Keratinocyte (primary cell): ENCODE data around the gene CCNB1IP1.

ENCODE experiments used
- EZH2 ChIP-seq: IDR thresholded peaks from one replicate; pipeline ENCODE4 v1.6.1; 2012; ENCODE audit warnings: inconsistent platforms, mild to moderate bottlenecking, low read length, moderate library complexity
- TF ChIP-seq, protein P1 (sequence below), 3 experiments: IDR thresholded peaks in 1 of 3; conservative IDR thresholded peaks in 1 of 3; optimal IDR thresholded peaks in 1 of 3; 2 replicates in 2 of 3; 3 replicates in 1 of 3; pipeline versions ENCODE3 to v1.5.1; 2011; ENCODE audit warnings: low read length in 3 of 3, mild to moderate bottlenecking in 3 of 3, moderate library complexity in 2 of 3, control low read depth in 1 of 3, inconsistent platforms in 1 of 3; ENCODE audit not compliant: insufficient read depth in 2 of 3; ENCODE audit errors: extremely low read depth in 1 of 3

DNA sequence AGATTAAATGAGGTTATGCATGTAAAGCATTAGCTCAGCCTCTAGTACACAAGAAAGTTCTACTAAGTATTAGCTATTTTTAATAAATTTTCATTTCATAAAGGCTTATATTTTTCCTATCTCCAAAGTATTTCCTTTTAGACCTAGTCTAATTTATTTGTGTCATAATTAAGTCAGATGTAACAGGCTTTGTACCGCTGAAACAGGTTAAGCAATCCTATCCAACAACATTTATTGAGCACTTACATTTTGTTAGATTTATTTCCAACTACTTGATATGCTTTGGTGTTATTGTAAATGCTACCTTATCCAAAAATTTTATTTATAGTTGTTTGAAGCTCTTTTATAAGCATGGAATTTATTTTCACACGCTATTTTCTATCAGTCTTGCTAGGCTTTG, 8.6 kb upstream of the CCNB1IP1 start:
- TF ChIP-seq, protein P1, sequence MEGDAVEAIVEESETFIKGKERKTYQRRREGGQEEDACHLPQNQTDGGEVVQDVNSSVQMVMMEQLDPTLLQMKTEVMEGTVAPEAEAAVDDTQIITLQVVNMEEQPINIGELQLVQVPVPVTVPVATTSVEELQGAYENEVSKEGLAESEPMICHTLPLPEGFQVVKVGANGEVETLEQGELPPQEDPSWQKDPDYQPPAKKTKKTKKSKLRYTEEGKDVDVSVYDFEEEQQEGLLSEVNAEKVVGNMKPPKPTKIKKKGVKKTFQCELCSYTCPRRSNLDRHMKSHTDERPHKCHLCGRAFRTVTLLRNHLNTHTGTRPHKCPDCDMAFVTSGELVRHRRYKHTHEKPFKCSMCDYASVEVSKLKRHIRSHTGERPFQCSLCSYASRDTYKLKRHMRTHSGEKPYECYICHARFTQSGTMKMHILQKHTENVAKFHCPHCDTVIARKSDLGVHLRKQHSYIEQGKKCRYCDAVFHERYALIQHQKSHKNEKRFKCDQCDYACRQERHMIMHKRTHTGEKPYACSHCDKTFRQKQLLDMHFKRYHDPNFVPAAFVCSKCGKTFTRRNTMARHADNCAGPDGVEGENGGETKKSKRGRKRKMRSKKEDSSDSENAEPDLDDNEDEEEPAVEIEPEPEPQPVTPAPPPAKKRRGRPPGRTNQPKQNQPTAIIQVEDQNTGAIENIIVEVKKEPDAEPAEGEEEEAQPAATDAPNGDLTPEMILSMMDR (optimal IDR thresholded peaks at IDR 0.05 in 1 of 3, IDR thresholded peaks at IDR 0.05 in 1 of 3, conservative IDR thresholded peaks at IDR 0.05 in 1 of 3; ENCODE audit: extremely low read depth in 1 of 3, insufficient read depth in 2 of 3, low read length in 3 of 3), result no peak
- no peak for TF ChIP-seq EZH2
